Measurements from ENCODE around the gene RTBDN.

RTBDN gene

DNA sequence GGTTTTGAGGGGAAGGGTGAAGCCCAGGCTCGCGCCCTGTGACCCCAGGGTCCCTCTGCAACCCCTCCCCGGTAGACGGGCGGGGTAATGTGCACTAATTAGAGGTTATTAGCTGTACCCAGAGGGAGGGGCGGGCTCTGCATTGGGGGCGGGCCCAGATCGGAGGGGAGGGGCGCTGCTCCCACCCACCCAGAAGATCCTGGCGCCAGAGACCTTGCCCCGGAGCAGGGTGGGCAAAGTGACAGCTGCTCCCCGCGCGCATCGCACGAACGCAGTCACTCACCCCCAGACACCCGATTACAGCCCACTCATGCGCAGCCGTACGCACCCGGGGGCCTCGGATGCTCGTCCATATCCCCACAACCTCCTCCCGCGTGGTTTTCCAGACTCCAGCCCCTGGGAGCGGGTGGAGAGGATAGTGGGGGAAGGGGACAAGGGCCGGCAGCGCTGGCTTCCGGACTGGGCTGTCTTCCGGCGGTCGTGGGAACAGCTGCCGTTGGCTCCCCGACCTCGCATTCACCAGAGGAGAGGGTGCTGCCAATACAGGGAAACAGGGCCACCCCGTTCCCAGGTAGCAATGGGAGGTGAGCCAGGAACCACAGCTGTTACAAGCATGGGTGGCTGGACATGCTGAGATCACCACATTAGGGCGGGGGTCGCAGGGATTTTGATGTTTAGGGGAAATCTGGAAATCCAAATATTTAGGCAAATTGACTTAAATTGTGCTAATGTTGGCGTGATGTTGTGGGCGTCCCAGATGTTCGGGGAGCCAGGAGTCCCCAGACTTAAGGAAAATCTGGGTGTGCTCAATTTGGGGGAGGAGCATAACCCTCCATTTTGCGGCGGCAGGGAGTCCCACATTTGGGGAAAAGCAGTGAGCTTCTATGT lies 56.1 kb downstream of the RTBDN start:
- no peak for DNase-seq

DNA sequence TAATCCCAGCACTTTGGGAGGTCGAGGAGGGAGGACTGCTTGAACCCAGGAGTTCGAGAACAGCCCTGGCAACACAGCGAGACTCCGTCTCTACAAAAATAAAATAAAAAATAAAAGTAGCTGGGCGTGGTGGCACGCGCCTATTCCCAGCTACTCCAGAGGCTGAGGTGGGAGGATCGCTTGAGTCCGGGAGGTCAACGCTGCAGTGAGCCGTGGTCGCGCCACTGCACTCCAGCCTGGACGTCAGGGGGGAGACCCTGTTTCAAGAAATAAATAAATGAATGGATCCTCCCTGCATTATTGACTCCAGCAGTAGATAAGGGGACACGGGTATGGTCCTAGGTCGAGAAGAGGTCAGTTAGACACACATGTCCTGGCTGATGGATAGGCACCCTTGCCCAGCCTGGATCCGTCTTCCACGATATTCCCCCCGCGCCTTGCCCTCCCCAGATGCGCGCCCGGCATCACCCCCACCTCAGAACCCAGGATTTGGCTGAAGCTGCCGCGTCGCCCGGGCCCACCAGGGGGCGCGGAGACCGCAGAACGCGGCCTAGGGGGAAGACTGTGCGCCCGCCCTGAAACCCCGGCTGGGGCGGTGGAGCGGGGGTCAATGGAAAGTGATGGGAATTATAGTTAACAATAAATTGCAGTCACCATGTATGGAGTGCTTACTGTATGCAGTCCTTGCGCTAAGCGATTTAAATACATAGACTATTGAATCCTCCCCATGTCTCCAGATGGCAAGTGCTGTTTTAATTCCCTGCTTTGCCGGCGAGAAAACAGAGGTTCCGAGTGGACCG lies 57.0 kb downstream of the RTBDN start:
- peak; percentile 71 for DNase-seq
